Frontal cortex (tissue), 4 donors: ENCODE results near the gene UAP1. TPM values are rescaled to one million over a fixed set of nuclear protein-coding genes. Genes with fewer than 3 reads are reported as not detected.

Experiments used
- DNase-seq, 2 donors: peaks; one replicate each; pipeline ENCODE4 v3.0.0; 2012; ENCODE audit warnings: low spot score in 2 of 2
- FAIRE-seq: peaks from 2 replicates; lab custom pipeline; 2012; peaks lifted over from hg19 to GRCh38; lab: Jason Lieb, UNC
- total RNA-seq: library from RNA; depleted of rRNA; stranded (reverse); fragments of >200 nt; gene quantifications from one replicate; pipeline ENCODE4 v1.2.3, GENCODE V29; 2014
- donor health status: control.
- donor health status: control.
- donor health status: control.

The UAP1 gene
- total RNA-seq, 1 donor from 2014 or later: 43.6 TPM

- FAIRE-seq (no peak), DNase-seq (peak in 1 of 2 donors; percentile 9)
These were observed 43.9 kb downstream of the UAP1 start for GRCh38 chr1:162605225-162605927.

GRCh38 chr1:162609306-162609705, 47.8 kb downstream of the UAP1 start:
- no peak for DNase-seq

GRCh38 chr1:162612606-162613400, 51.3 kb downstream of the UAP1 start:
- DNase-seq (no peak), FAIRE-seq (no peak)

More at GRCh38 chr1:162609306-162609705, 47.8 kb downstream of the UAP1 start:
- no peak for FAIRE-seq

- no peak for FAIRE-seq
These were observed 55.3 kb downstream of the UAP1 start for GRCh38 chr1:162616848-162617247.

GRCh38 chr1:162617513-162617912, 56.0 kb downstream of the UAP1 start:
- FAIRE-seq: no peak
- DNase-seq: no peak

More at GRCh38 chr1:162616848-162617247, 55.3 kb downstream of the UAP1 start:
- no peak for DNase-seq

GRCh38 chr1:162619076-162619475, 57.6 kb downstream of the UAP1 start:
- DNase-seq: no peak
- FAIRE-seq: no peak

- DNase-seq (no peak), FAIRE-seq (no peak)
These were observed 59.7 kb downstream of the UAP1 start for GRCh38 chr1:162621256-162621655.

- FAIRE-seq (no peak), DNase-seq (no peak)
These were observed 64.2 kb downstream of the UAP1 start for GRCh38 chr1:162625679-162626078.

- no peak for FAIRE-seq
- no peak for DNase-seq
These were observed 64.6 kb downstream of the UAP1 start for GRCh38 chr1:162626094-162626493.

GRCh38 chr1:162626761-162627160, 65.2 kb downstream of the UAP1 start:
- DNase-seq (no peak), FAIRE-seq (no peak)

GRCh38 chr1:162627662-162628296, 66.3 kb downstream of the UAP1 start:
- FAIRE-seq (no peak), DNase-seq (no peak)

GRCh38 chr1:162629077-162629627, 67.6 kb downstream of the UAP1 start:
- DNase-seq (no peak), FAIRE-seq (no peak)

GRCh38 chr1:162629651-162630050, 68.1 kb downstream of the UAP1 start:
- no peak for FAIRE-seq
- no peak for DNase-seq

- FAIRE-seq (no peak), DNase-seq (no peak)
These were observed 70.1 kb downstream of the UAP1 start for GRCh38 chr1:162631546-162632191.

- no peak for DNase-seq
- FAIRE-seq: no peak
These were observed 70.7 kb downstream of the UAP1 start, which contains the start of gene DDR2 for GRCh38 chr1:162632217-162632666. Gene DDR2, plus strand, starts transcription at chr1:162632464. Its CDS starts 86,600 bp downstream, at chr1:162719064.

- DNase-seq: no peak
- FAIRE-seq: no peak
These were observed 71.2 kb downstream of the UAP1 start for GRCh38 chr1:162632698-162633080.

GRCh38 chr1:162633081-162633762, 71.7 kb downstream of the UAP1 start:
- FAIRE-seq: no peak
- DNase-seq: no peak

- FAIRE-seq (no peak), DNase-seq (no peak)
These were observed 73.9 kb downstream of the UAP1 start for GRCh38 chr1:162635418-162635817.

- FAIRE-seq: no peak
These were observed 78.2 kb downstream of the UAP1 start for GRCh38 chr1:162639718-162640117.

More at GRCh38 chr1:162639718-162640117, 78.2 kb downstream of the UAP1 start:
- DNase-seq: no peak
